Activated T-cell treated with anti-CD3 and anti-CD28 coated beads for 4 hours (primary cell): ENCODE data around the gene R3HDM2.

ENCODE experiments used
- DNase-seq: peaks from one replicate; pipeline ENCODE4 v3.0.0-alpha.2; 2020

R3HDM2 gene

DNA sequence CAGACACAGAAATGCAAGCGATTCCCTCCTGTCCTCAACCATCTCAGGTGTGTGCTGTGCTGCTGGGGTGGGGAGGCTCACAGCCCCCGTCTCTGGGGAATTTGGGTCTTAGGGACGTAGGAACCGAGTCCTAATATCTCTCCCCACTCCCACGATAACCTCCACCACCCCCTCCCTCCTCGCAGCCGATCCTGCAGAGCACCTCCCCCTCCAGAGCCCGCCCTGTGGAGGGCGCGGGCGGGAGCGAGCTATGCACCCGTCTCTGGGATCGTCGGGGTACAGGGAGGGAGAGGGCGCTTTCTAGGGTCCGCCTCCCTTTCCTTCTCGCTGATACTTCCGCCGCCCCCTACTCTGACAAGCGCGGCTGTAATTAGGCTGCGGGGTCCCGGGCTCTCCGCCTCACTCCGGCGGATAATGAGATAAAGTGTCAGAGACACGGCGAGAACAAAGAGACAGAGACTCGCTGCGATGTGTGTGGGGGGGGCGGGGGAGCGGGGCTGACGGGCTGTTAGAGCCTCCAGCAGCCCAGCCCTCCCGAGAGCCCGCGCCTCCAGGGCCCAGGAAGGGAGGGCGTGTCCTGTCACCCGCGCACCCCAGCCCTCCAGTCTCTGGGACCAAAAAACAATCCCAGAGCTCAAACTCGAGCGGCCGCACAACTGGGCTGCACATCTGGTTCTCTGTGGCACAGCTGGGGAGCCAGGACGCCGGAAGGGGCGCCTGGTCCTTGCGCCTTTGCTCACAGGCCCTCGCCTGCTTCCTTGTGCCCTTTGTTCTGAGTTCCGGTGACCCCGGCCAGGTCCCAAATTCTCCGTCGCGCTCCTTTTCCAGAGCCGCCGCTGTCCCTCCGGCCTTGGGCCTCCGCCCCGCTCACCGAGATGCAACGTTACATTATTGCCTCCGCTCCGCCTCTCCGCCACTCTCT is 192.7 kb downstream of the R3HDM2 start:
- no peak for DNase-seq

DNA sequence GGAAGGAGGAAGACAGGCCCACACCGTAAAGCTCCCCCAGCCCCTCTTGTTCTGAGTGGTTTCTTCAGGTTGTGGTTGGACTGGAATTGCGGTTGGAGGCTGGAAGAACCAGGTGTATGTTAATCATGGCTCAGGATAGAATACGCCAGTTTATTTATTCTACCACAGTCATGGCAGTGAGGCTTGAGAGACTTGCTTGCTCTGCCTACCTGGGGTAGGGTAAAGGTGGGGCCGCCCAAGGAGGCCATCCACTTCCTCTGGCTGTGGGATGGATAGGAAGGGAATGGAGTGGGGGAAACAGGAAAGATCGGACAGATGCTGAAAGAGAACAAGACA is 193.3 kb downstream of the R3HDM2 start:
- DNase-seq: no peak

DNA sequence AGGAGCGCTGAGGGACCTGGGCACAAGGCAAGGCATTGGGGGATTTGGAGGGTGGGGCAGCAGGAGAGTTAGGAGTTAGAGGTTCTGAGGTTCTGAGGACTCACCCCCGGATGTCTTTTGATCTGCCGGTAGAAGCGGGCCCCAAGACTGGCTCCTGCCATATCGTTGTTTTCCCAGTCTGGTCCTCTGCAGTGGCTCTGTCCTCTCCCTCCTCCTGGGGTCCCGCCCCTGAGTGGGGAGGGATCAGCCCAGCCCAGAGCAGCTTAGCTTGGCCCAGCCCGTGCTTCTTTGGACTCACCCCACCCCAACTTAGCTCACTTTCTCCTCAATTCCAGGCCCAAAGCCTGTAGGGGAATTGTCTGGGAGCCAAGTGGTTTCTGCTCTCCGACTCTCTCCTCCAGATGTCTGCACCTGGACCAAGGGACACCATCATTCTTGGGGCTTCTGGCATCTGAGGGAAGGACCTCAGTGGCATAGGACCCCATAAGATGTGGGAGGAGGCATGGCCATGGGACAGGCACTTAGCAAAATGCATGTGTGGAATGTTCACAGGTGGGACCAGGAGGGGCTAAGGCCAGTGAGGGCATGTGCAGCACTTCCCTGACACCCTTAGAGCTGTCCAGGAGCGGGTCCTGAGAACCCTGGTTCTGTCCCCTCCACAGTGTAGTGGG is 193.8 kb downstream of the R3HDM2 start:
- DNase-seq: no peak

DNA sequence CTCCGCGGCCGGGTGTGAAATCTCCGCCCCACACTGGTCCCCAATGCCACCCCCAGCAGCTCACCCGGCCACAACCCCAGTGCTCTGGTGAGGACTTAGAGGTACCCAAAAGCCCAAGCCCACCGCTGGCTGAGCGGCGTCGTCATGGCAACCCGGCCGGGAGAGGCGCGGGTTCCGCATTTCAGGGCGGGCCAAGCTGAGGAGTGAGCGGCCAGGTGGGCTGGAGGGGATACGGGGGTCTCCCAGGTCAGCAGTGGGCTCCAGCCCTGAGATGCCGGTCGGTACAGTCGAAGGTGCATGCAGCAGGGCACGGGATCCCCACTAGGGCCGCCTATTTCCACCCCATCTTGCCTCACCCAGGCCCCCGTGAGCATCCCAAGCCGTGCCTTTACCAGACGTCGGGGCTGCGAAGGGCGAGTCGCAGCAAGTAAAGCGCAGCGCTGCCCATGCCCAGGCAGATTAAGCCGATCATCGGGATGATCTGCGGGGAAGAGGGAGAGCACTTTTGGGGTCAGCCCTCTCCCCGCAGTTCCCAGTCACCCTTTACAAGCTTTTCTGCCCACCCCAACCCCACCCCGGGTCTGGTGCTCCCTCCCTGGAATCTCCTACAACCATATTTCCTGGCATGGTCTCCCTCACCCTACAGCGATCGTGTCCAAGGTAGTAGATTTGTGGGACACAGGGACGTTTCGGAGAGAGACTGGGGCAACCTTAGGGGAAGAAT is 194.5 kb downstream of the R3HDM2 start:
- DNase-seq: no peak

DNA sequence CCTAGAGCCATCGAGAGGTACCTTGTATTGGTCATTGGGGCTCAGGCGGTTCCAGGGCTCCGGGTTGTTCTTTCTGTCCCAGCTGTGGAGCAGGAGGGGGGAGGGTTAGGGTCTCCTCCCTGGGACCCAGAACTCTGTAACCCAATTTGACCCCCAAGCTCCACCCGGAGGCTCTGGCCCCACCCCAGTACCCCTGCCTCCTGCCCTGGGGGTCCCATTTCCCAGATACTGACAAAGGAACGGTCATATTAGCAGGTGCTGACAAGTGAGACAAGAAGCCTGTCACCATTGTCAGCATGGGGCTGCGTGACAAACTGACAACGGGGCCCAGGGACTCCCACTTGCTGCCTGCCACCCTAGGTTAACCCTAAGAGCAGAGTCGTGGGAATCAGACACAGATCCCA is 195.1 kb downstream of the R3HDM2 start:
- DNase-seq: no peak

DNA sequence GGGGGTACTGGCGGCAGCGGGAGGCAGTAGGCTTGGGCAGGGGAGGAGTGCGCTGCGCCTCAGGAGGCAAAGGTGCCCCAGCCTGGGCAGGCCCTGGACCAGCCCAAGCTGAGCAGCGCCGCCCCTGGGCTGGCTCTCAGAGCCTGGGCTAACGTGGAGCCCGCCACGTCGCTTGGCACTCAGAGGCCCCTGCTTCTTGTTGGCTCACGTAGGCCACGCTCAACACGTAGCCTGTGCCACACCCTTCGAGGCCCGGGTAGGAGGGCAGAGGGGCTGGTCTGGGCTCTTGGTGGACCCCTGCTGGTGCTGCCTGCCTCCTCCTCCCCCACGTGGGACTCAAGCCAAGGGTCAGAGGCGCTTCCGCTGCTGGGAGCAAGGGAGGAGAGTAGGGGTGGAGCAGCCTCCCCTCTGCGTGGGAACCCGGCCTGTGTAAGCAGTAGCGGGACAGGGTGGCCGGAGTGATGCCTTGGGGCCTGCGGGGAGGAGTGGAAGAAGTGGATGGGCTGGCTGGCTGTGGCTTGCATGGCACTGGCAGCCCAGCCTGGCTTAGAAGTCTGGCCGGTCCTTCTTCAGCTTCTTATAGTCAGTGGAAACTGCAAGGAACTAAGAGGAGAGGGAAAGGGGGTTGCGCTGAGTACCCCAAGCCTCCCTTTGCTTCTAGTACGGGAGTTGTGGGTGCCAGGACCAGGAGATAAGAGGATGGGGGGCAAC is 195.7 kb downstream of the R3HDM2 start:
- no peak for DNase-seq

DNA sequence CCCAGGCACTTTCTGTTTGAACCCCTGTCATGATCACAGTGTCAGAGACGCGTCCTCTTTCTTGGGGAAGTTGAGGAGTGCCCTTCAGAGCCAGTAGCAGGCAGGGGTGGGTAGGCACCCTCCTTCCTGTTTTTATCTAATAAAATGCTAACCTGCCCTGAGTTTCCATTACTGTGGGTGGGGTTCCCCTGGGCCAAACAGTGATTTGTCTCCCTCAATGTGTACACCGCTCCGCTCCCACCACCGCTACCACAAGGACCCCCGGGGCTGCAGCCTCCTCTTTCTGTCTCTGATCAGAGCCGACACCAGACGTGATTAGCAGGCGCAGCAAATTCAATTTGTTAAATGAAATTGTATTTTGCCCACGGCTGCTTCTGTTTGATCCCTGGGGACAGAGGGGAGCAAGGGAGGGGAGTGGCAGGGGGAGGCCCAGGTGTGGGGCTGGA is 196.2 kb downstream of the R3HDM2 start:
- no peak for DNase-seq

DNA sequence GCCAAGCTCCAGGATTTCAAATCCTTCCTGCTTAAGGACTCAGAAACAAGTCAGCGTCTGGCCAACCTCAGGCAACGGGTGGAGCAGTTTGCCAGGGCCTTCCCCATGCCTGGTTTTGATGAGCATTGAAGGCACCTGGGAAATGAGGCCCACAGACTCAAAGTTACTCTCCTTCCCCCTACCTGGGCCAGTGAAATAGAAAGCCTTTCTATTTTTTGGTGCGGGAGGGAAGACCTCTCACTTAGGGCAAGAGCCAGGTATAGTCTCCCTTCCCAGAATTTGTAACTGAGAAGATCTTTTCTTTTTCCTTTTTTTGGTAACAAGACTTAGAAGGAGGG is 196.6 kb downstream of the R3HDM2 start:
- DNase-seq: no peak

DNA sequence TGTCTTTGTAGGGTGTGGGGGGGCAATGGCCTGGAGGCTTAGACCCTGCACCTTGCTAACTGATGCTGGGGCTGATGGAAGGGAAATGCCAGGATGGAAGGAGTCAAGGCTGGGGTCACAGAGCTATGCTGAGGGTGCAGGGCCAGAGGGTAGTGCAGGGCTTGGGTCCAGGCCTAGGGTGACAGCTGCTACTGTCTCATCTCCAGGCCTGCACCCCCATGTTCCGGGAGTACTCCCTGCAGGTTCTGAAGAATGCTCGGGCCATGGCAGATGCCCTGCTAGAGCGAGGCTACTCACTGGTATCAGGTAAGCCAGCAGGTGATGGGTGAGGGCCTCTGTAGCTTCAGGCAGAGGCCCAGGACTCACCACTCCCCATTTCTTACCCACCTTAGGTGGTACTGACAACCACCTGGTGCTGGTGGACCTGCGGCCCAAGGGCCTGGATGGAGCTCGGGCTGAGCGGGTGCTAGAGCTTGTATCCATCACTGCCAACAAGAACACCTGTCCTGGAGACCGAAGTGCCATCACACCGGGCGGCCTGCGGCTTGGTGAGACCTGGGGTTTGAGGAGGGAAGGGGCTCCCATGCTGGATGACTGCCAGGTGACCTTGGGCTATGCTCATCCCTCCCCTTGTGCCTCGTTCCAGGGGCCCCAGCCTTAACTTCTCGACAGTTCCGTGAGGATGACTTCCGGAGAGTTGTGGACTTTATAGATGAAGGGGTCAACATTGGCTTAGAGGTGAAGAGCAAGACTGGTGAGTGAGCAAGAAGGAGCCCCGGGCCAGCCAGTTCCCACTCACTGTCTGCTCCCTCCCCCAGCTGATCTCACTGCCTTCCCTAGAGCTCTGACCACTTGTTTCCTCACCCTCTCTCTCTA is 197.2 kb downstream of the R3HDM2 start:
- no peak for DNase-seq

DNA sequence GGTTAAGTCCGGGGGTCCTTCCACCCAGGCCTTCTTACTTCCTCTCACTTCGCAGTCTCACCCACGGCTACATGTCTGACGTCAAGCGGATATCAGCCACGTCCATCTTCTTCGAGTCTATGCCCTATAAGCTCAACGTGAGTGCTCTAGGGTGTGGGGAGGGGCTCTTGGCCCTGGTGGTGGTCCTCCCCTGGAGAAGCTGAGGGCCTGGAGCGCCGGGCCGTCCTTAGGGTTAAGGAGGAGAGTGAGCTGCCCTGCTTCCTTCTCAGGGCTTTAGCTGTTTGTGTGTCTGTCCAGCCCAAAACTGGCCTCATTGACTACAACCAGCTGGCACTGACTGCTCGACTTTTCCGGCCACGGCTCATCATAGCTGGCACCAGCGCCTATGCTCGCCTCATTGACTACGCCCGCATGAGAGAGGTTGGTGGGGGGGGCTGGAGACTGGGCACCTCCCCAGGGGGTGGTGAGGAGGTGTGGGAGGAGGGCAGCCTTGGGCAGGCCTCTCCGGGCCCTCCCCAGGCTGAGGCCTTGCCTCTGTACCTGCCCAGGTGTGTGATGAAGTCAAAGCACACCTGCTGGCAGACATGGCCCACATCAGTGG is 198.6 kb downstream of the R3HDM2 start:
- no peak for DNase-seq

DNA sequence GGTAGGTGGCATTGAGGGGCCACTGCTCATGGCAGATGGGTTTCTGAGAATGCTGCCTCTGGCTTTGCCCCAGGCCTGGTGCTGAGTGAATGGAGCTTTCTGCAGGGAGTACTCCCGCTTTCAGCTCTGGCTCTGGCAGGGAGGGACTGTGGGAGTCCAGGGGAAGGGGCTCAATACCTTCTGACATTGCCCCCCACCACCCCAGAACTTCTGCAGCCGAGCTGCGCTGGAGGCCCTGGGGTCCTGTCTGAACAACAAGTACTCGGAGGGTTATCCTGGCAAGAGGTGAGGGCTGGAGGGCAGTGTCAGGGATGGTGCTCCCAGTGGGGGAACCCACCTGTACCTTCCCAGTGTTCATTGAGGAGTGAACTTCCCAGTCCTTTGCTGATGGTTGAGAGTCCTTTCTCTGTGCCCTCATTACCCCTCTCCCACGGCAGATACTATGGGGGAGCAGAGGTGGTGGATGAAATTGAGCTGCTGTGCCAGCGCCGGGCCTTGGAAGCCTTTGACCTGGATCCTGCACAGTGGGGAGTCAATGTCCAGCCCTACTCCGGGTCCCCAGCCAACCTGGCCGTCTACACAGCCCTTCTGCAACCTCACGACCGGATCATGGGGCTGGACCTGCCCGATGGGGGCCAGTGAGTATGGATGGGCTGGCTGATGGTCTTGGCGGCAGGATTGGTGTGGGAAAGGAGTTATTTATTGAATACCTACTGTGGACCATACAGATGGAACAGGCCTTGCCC is 199.4 kb downstream of the R3HDM2 start:
- no peak for DNase-seq

DNA sequence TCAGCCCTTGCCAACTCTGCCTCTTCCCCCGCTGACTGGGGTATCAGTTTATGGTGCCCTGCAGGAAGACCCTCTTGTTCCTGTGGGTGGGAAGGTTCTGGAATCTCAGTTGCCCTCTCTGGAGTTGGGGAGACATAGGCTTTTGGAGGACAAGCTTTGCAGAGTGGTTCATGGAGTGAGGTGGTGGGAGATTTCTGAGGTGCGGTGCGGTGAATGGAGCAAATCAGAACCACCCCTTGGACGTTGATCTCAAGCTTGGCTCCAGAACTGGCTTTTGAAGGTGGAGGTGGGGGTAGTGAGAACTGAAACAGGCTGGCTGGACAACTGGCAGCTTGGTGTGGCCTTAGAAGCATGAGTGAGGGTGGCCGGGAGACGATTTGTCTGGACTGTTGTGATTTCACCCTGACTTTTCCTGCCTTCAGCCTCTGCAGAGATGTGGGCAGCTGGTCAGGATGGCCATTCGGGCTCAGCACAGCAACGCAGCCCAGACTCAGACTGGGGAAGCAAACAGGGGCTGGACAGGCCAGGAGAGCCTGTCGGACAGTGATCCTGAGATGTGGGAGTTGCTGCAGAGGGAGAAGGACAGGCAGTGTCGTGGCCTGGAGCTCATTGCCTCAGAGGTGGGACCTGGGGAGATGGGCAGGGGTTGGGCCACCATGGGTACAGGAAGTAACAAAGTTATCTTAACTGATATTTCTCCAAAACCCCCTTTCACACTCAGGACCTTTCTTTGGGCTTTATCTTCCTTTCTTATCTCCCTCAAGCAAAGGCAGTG is 200.3 kb downstream of the R3HDM2 start:
- DNase-seq: no peak

DNA sequence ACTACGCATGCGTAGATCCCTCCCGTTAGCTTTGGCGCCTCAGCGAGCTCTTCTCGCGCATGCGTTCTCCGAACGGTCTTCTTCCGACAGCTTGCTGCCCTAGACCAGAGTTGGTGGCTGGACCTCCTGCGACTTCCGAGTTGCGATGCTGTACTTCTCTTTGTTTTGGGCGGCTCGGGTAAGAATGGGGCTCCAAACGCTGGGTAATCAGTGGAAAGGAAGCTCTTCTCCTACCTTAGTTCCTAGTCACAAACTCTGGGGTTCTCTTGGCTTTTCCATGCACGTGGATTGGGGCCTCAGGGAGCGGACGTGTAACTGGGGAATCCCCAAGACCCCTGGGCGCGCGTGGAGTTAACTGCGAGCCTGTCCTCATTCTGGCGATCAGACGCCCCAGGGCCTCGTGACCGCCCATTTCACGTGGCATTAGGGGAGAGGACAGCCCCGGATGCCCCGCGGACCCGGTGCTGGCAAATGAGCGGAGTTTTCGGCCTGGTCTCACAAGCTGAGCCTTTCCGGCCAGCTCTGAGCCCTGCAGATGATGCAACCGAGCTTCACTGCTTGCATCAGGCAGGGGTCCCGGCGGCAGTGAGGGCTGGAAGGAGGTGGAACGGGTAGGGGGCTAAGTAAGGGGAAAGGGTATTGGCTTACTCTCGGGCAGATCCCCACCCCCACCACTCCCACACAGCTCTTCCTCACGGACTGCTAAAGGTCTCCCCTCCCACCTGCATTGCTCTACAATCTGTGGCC is 201.0 kb downstream of the R3HDM2 start, which contains the start of gene SHMT2:
Gene SHMT2 (plus strand): TSS at position 78 of the 747 bp plus-strand sequence. CDS start 68 bp downstream, at position 146.
- peak; percentile 88 for DNase-seq

DNA sequence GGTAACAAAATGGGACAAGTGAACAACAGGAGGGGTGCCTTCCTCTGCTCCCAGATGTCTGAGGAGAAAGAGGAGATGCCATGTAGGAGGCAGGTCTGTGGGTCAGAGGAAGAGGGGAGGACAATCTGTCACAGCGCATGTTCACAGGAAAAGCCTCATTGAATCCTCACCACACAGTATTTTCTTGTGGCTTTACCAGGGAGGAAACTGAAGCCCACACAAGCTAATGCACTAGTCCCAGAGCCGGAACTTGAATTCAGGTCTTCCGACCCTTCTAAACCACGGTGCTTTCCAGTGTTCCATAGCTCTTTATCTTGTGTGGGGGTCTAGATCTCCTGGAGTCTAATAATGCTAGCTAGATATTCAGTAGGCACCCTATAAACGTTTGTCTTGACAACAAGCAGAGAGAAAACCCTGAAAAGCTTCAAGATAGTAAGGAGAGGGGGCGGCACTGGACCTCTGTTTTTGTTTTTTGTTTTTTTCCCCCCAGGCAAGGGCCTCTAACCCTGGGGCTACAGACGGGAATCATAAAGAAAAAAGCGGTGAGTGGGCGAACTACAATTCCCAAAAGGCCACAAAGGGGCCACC is 201.7 kb downstream of the R3HDM2 start:
- no peak for DNase-seq

DNA sequence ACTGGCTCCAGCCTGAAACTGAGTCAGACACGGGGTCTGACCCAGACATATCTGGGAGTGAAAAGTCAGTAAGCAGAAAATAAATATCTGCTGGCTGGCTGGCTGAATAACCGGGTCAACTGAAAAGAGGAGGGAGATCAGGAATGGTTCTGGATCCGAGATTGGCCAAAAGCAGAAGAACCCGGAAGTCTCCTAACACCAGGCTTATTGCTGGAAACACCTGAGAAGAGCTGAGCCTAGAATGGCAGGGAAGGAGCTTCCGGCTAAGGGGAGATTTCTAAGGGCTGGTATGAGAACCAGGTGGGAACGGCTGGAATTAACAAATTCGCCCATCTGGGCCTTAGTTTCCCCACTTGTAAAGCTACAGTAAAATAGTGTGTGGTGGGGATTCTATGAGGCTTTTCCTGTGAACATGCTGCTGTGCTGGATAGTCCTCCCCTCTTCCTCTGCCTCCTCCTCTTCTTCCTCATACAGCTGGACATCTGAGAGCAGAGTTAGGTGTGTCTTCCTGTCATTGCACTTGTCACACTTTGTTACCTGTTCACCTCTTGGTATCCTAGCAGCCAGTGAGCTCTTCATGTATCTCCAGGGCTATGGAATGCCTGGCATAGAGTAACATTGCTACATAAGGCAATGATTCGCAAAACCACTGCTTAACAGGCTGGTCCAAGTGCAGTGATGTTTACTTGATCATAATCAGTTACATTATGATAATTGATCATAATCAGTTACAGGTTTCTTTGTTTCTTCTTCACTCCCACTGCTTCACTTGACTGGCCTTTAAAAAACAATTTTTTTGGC is 203.3 kb downstream of the R3HDM2 start:
- DNase-seq: no peak

DNA sequence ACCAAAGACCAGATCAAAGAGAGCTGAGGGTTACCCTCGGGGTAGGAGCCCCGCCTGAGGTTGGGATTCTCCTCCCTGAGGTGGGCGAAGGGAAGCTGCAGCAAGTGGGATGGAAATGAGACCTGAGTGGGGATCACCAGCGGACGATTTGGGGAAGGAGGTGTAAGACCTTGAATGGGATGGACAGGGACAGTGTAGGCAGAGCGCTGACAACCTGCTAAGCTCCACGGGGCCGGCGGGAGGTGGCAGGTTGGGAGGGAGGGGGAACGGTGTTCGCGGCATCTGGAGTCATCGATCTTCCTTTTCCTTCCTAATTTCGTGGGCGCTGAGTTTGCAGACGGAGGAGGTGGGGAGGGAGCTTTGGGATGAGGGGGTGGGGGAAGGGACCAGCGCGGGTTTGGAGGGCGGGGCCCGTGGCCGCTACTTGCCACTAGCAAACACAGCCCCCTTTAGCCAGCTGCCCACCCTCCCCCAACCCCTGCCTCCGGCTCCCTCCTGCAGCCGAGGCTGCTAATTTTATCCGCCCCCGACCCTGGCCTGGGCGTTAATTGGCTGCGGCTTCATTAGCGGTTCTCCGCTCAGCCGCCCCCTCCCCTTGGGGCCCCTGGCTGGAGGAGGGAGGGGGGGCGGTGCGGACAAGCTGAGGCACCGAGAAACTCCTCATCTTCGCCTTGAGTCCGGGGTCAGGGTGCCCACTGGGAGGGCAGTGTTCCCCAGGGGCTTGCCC is 204.1 kb downstream of the R3HDM2 start:
- no peak for DNase-seq

DNA sequence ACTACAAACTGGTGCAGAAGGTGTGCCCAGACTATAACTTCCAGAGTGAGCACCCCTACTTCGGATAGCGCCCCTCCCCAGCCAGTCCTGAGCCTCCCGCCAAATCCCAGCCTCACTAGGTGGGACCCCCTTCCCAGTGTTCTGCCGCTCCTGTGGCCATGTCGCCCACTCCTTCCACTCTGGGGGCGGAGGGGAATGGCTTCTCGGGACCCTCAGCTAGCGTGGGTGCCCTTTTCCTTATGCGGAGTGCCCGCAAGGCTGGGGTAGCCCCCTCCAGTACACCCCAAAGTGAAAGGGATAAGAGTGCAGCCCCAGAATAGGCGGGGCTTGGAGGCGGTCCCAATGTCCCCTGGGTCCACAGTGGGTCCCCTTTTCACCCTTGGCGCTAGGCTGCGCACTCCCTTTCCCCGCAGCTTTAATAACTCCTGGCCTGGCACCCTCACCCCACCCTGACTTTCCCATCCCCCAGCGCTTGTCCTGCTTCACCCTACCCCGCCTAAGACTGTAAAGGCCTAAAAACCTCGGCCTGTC is 205.1 kb downstream of the R3HDM2 start:
- DNase-seq: no peak
